ENCODE results near the gene RAP1GAP. TPM values are rescaled to one million over a fixed set of nuclear protein-coding genes. Genes with fewer than 3 reads are reported as not detected.

RAP1GAP gene
- total and polyA plus RNA-seq, 5 donors from 2014 or later, result 0.84 TPM; not detected in 4

- Histone ChIP-seq H3K4me1 (ENCODE audit: control insufficient read depth, insufficient read depth, low read length, poor library complexity, severe bottlenecking) (no peaks in the 10 kb centered on the region), H3K27ac (ENCODE audit: insufficient read depth, low read length, poor library complexity, severe bottlenecking) (no peak overlapping the region), H3K9me3 (ENCODE audit: control insufficient read depth in 2 of 2, low read length in 2 of 2) (no peaks in the 10 kb centered on the region), H3K36me3 (ENCODE audit: control insufficient read depth, insufficient read depth, low read length) (no peaks in the 10 kb centered on the region), H3K4me3 (ENCODE audit: low read depth, low read length) (no peak overlapping the region), H3K27me3 (ENCODE audit: control insufficient read depth, insufficient read depth, low read length) (no peaks in the 10 kb centered on the region)
- DNase-seq (no peak), ATAC-seq (ENCODE audit: low read depth in 2 of 2) (no peak)
- Mint-ChIP-seq H3K27ac (no peak overlapping the region), H3K4me3 (no peak overlapping the region), H3K36me3 (no peaks in the 10 kb centered on the region), H3K4me1 (no peaks in the 10 kb centered on the region), H3K9me3 (no peaks in the 10 kb centered on the region), H3K27me3 (peaks cover 10% of the 10 kb centered on the region)
Measured at GRCh38 chr1:21596628-21597027, 72.5 kb downstream of the RAP1GAP start.

GRCh38 chr1:21596174-21596573, 73.0 kb downstream of the RAP1GAP start:
- Mint-ChIP-seq H3K9me3 (no peaks in the 10 kb centered on the region), H3K27ac (no peak overlapping the region), H3K4me1 (no peaks in the 10 kb centered on the region), H3K36me3 (no peaks in the 10 kb centered on the region), H3K4me3 (no peak overlapping the region), H3K27me3 (peaks cover 10% of the 10 kb centered on the region)
- no peak for DNase-seq
- Histone ChIP-seq H3K4me1 (ENCODE audit: control insufficient read depth, insufficient read depth, low read length, poor library complexity, severe bottlenecking) (no peaks in the 10 kb centered on the region), H3K27ac (ENCODE audit: insufficient read depth, low read length, poor library complexity, severe bottlenecking) (no peak overlapping the region), H3K27me3 (ENCODE audit: control insufficient read depth, insufficient read depth, low read length) (no peaks in the 10 kb centered on the region), H3K9me3 (ENCODE audit: control insufficient read depth in 2 of 2, low read length in 2 of 2) (no peaks in the 10 kb centered on the region), H3K36me3 (ENCODE audit: control insufficient read depth, insufficient read depth, low read length) (no peaks in the 10 kb centered on the region), H3K4me3 (ENCODE audit: low read depth, low read length) (no peak overlapping the region)
- no peak for ATAC-seq (ENCODE audit: low read depth in 2 of 2)

DNA sequence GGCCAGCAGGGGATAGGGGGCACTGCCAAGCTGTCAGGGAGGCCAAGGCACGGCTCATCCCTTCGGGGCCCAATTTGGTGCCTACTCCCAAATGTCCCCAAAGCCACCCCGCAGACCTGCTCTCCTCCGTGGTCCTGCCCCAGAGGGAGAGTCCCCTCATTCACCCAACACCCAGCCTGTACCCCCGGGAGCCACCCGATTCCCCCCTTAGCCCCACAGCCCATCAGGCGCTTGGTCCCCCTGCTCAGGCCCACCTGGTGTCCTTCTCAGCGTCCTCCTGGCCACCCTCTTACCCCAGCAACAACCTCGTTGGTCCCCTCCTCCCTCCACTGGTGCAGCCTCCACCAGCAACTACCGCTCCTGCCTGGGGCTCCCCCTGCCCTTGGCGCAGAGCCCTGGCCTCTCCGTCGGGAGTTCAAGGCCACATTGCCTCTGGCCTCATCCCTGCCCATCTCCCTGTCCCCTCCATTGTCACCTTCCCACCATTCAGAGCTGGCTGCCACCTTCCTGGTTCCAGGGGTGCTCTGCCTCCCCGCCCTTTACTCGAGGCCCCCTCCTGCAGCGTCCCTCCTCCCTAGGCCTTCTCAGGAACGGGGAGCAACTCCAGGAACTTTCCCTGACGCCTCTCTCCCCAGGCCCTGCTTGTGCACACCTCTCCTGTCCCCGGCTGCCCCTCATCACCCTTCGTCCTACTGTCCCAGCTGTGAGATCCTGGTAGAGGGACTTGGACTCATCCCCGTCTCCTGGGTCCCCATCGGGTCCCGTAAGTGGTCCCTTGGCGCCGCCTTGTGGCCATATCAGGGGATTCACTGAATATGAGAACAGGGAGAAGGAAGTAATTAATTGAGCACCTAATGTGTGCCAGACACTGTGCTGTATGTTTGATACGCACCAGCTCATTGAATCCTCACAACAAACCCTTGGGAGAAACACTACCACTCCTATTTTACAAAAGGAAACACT, 73.9 kb downstream of the RAP1GAP start:
- H3K4me3 Mint-ChIP-seq, result no peak overlapping the region

DNA sequence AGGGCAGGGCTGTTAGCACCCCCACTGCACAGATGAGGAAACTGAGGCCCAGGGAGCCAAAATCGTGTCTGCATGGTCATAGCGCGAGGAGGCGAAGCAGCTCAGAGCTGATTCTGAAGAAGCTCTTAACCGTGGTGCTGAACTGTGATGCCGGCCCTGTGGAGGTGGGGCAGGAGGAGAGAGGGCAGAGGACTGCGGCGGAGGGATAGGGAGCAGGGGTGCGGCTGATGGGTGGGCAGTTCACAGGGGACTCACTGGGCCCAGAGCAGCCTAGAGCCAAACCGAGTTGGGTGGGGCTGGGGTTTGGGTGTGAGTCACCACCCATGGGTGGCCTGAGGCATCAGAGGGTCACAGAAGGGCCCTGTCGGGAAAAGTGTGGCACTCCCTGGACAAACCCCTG, 74.7 kb downstream of the RAP1GAP start:
- no peaks in the 10 kb centered on the region for H3K9me3 ChIP-seq (ENCODE audit: control insufficient read depth in 2 of 2, low read length in 2 of 2)
- DNase-seq, result no peak
- no peak overlapping the region for H3K4me3 Mint-ChIP-seq
- H3K4me1 Mint-ChIP-seq, result no peaks in the 10 kb centered on the region
- no peak overlapping the region for H3K27ac ChIP-seq (ENCODE audit: insufficient read depth, low read length, poor library complexity, severe bottlenecking)
- no peak overlapping the region for H3K27ac Mint-ChIP-seq
- H3K9me3 Mint-ChIP-seq, result no peaks in the 10 kb centered on the region
- H3K4me3 ChIP-seq (ENCODE audit: low read depth, low read length), result no peak overlapping the region
- ATAC-seq (ENCODE audit: low read depth in 2 of 2), result no peak
- H3K4me1 ChIP-seq (ENCODE audit: control insufficient read depth, insufficient read depth, low read length, poor library complexity, severe bottlenecking), result no peaks in the 10 kb centered on the region
- H3K36me3 Mint-ChIP-seq, result no peaks in the 10 kb centered on the region
- no peaks in the 10 kb centered on the region for H3K27me3 ChIP-seq (ENCODE audit: control insufficient read depth, insufficient read depth, low read length)
- H3K27me3 Mint-ChIP-seq, result peaks cover 10% of the 10 kb centered on the region
- H3K36me3 ChIP-seq (ENCODE audit: control insufficient read depth, insufficient read depth, low read length), result no peaks in the 10 kb centered on the region

More for the DNA sequence above, 73.9 kb downstream of the RAP1GAP start:
- Mint-ChIP-seq H3K9me3 (no peaks in the 10 kb centered on the region), H3K27me3 (peaks cover 10% of the 10 kb centered on the region), H3K4me1 (no peaks in the 10 kb centered on the region), H3K27ac (no peak overlapping the region), H3K36me3 (no peaks in the 10 kb centered on the region)
- ATAC-seq (ENCODE audit: low read depth in 2 of 2), result no peak
- Histone ChIP-seq H3K4me1 (ENCODE audit: control insufficient read depth, insufficient read depth, low read length, poor library complexity, severe bottlenecking) (no peaks in the 10 kb centered on the region), H3K36me3 (ENCODE audit: control insufficient read depth, insufficient read depth, low read length) (no peaks in the 10 kb centered on the region), H3K9me3 (ENCODE audit: control insufficient read depth in 2 of 2, low read length in 2 of 2) (no peaks in the 10 kb centered on the region), H3K27ac (ENCODE audit: insufficient read depth, low read length, poor library complexity, severe bottlenecking) (no peak overlapping the region), H3K27me3 (ENCODE audit: control insufficient read depth, insufficient read depth, low read length) (no peaks in the 10 kb centered on the region), H3K4me3 (ENCODE audit: low read depth, low read length) (no peak overlapping the region)
- DNase-seq, result peak in 1 of 3 donors; percentile 34

DNA sequence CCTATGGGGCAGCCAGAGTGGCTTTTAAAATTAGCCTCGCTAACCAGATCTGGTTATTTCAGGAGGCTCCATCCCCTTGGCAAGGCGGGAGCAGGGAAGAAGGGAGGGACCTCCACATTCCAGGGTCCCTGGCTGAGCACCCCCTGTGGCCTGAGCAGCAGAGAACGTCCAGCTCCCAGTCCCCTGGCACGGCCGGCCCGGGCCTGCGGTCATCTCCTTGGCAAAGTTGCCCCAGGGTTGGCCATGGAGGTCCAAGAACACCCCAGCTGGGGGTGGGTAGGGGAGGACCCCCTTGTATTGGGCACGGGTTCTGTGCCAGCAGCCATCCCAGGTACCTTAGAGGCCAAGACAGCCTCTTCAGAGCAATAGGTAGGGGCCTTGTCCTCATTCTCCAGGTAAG, 75.9 kb downstream of the RAP1GAP start:
- Histone ChIP-seq H3K4me3 (ENCODE audit: low read depth, low read length) (no peak overlapping the region), H3K9me3 (ENCODE audit: control insufficient read depth in 2 of 2, low read length in 2 of 2) (no peaks in the 10 kb centered on the region), H3K4me1 (ENCODE audit: control insufficient read depth, insufficient read depth, low read length, poor library complexity, severe bottlenecking) (no peaks in the 10 kb centered on the region), H3K27ac (ENCODE audit: insufficient read depth, low read length, poor library complexity, severe bottlenecking) (no peak overlapping the region), H3K27me3 (ENCODE audit: control insufficient read depth, insufficient read depth, low read length) (no peaks in the 10 kb centered on the region), H3K36me3 (ENCODE audit: control insufficient read depth, insufficient read depth, low read length) (no peaks in the 10 kb centered on the region)
- Mint-ChIP-seq H3K4me1 (no peaks in the 10 kb centered on the region), H3K9me3 (no peaks in the 10 kb centered on the region), H3K36me3 (no peaks in the 10 kb centered on the region), H3K27me3 (peaks cover 10% of the 10 kb centered on the region), H3K27ac (no peak overlapping the region), H3K4me3 (no peak overlapping the region)
- DNase-seq (no peak), ATAC-seq (ENCODE audit: low read depth in 2 of 2) (no peak)

DNA sequence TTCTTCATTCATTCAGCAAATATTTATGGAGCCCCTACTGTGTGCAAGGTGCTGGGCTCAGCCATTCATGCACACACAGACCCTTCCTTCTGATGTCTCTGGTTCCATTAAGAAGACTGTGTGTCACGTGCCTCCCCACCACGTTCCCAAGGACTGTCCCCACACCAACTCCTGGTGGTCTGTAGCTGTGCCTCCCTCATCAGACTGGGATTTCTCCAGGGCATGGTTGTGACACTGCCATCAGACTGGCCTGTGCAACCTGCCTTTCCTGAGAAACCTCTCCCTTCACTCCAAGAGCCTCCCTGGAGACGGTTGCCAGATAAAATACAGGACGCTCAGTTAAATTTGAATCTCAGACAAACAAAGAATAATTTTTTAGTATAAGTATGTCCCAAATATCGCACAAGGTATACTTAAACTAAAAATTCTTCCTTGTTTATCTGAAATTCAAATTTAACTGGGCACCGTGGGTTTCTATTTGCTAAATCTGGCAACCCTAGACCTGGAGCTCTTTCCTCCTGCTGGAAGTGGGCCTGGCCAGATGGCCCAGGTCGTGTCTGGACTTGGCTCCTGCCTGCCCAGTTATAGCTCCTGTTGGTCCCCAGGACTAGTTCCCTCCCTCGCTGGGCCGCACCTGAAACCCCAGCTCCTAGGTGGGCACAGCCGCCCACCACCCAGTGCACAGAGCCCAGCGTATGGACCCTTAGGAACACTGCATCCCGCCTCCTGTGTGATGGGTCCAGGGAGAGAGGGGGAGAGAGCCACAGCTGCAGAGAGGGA, 76.9 kb downstream of the RAP1GAP start:
- Histone ChIP-seq H3K27ac (ENCODE audit: insufficient read depth, low read length, poor library complexity, severe bottlenecking) (no peak overlapping the region), H3K27me3 (ENCODE audit: control insufficient read depth, insufficient read depth, low read length) (no peaks in the 10 kb centered on the region), H3K9me3 (ENCODE audit: control insufficient read depth in 2 of 2, low read length in 2 of 2) (no peaks in the 10 kb centered on the region), H3K4me1 (ENCODE audit: control insufficient read depth, insufficient read depth, low read length, poor library complexity, severe bottlenecking) (no peaks in the 10 kb centered on the region), H3K36me3 (ENCODE audit: control insufficient read depth, insufficient read depth, low read length) (no peaks in the 10 kb centered on the region), H3K4me3 (ENCODE audit: low read depth, low read length) (no peak overlapping the region)
- Mint-ChIP-seq H3K4me3 (no peak overlapping the region), H3K36me3 (no peaks in the 10 kb centered on the region), H3K4me1 (no peaks in the 10 kb centered on the region), H3K9me3 (no peaks in the 10 kb centered on the region), H3K27me3 (peaks cover 10% of the 10 kb centered on the region), H3K27ac (no peak overlapping the region)
- no peak for ATAC-seq (ENCODE audit: low read depth in 2 of 2)
- DNase-seq, result no peak

DNA sequence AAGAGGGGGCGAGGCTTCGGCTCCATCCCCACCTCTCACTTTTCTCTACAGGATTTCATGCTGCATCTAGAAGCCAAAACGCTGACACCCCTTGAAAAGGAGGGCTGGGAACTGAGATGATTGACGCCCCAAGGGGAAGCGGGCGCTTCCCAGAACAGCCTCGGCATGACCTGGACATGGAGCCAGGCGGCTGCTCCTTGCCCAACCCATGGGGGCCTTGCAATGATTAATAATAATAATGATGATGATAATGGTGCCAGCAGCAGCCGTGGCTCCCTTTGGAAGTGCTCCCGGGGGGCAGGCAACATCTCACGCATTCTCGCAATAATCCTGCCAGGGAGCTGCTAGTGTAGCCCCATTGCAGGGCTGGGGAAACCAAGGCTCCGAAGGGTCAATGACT, 78.2 kb downstream of the RAP1GAP start:
- H3K27me3 ChIP-seq (ENCODE audit: control insufficient read depth, insufficient read depth, low read length), result no peaks in the 10 kb centered on the region

More for the DNA sequence above, 78.2 kb downstream of the RAP1GAP start:
- Mint-ChIP-seq H3K4me1 (no peaks in the 10 kb centered on the region), H3K4me3 (no peak overlapping the region), H3K9me3 (no peaks in the 10 kb centered on the region), H3K27ac (no peak overlapping the region), H3K36me3 (no peaks in the 10 kb centered on the region), H3K27me3 (peaks cover 10% of the 10 kb centered on the region)
- H3K4me1 ChIP-seq (ENCODE audit: control insufficient read depth, insufficient read depth, low read length, poor library complexity, severe bottlenecking), result no peaks in the 10 kb centered on the region
- H3K36me3 ChIP-seq (ENCODE audit: control insufficient read depth, insufficient read depth, low read length), result no peaks in the 10 kb centered on the region
- no peak overlapping the region for H3K4me3 ChIP-seq (ENCODE audit: low read depth, low read length)
- H3K27ac ChIP-seq (ENCODE audit: insufficient read depth, low read length, poor library complexity, severe bottlenecking), result no peak overlapping the region
- ATAC-seq (ENCODE audit: low read depth in 2 of 2), result no peak
- H3K9me3 ChIP-seq (ENCODE audit: control insufficient read depth in 2 of 2, low read length in 2 of 2), result no peaks in the 10 kb centered on the region
- DNase-seq, result no peak
